ENCODE results near the gene ADSS2.

Gene ADSS2

GRCh38 chr1:244400974-244401373 lies 50.7 kb downstream of the ADSS2 start:
- TF ChIP-seq POLR2AphosphoS5 (IDR thresholded peaks at IDR 0.05; ENCODE audit: low read depth) (no peak), REST (IDR thresholded peaks at IDR 0.05; ENCODE audit: insufficient replicate concordance, low read depth) (no peak), GABPA (IDR thresholded peaks at IDR 0.05; ENCODE audit: low read depth) (no peak), SPI1 (IDR thresholded peaks at IDR 0.05; ENCODE audit: borderline replicate concordance, low read depth) (no peak), CTCF (IDR thresholded peaks at IDR 0.05; ENCODE audit: insufficient read depth, low read length) (no peak)
- Histone ChIP-seq H3K4me3 (replicated peaks; ENCODE audit: insufficient read depth, low read length) (no peak overlapping the region), H3K27ac (replicated peaks) (no peak overlapping the region), H3K27me3 (ENCODE audit: insufficient read depth, poor library complexity, severe bottlenecking) (no peaks in the 10 kb centered on the region)
- no peak for DNase-seq (ENCODE audit: low read depth in 1 of 2, low spot score in 1 of 2)

GRCh38 chr1:244397131-244397530 lies 54.6 kb downstream of the ADSS2 start:
- TF ChIP-seq GABPA (IDR thresholded peaks at IDR 0.05; ENCODE audit: low read depth): no peak
- Histone ChIP-seq H3K27me3 (ENCODE audit: insufficient read depth, poor library complexity, severe bottlenecking) (no peaks in the 10 kb centered on the region), H3K27ac (replicated peaks) (no peak overlapping the region), H3K4me3 (replicated peaks; ENCODE audit: insufficient read depth, low read length) (no peak overlapping the region)
- DNase-seq (ENCODE audit: low read depth in 1 of 2, low spot score in 1 of 2): no peak

GRCh38 chr1:244395965-244396364 lies 55.7 kb downstream of the ADSS2 start:
- no peak overlapping the region for H3K27ac ChIP-seq (replicated peaks)
- H3K27me3 ChIP-seq (ENCODE audit: insufficient read depth, poor library complexity, severe bottlenecking): no peaks in the 10 kb centered on the region
- no peak for TF ChIP-seq POLR2AphosphoS5 (IDR thresholded peaks at IDR 0.05; ENCODE audit: low read depth)
- no peak for TF ChIP-seq GABPA (IDR thresholded peaks at IDR 0.05; ENCODE audit: low read depth)
- no peak for TF ChIP-seq CTCF (IDR thresholded peaks at IDR 0.05; ENCODE audit: insufficient read depth, low read length)
- no peak for TF ChIP-seq REST (IDR thresholded peaks at IDR 0.05; ENCODE audit: insufficient replicate concordance, low read depth)
- no peak for TF ChIP-seq SPI1 (IDR thresholded peaks at IDR 0.05; ENCODE audit: borderline replicate concordance, low read depth)
- DNase-seq (ENCODE audit: low read depth in 1 of 2, low spot score in 1 of 2): no peak
- H3K4me3 ChIP-seq (replicated peaks; ENCODE audit: insufficient read depth, low read length): no peak overlapping the region

GRCh38 chr1:244394826-244395765 lies 56.6 kb downstream of the ADSS2 start:
- no peak overlapping the region for H3K27ac ChIP-seq (replicated peaks)
- H3K4me3 ChIP-seq (replicated peaks; ENCODE audit: insufficient read depth, low read length): no peak overlapping the region
- TF ChIP-seq REST (IDR thresholded peaks at IDR 0.05; ENCODE audit: insufficient replicate concordance, low read depth) (no peak), CTCF (IDR thresholded peaks at IDR 0.05; ENCODE audit: insufficient read depth, low read length) (no peak), POLR2AphosphoS5 (IDR thresholded peaks at IDR 0.05; ENCODE audit: low read depth) (no peak), GABPA (IDR thresholded peaks at IDR 0.05; ENCODE audit: low read depth) (no peak), SPI1 (IDR thresholded peaks at IDR 0.05; ENCODE audit: borderline replicate concordance, low read depth) (no peak)
- no peaks in the 10 kb centered on the region for H3K27me3 ChIP-seq (ENCODE audit: insufficient read depth, poor library complexity, severe bottlenecking)
- no peak for DNase-seq (ENCODE audit: low read depth in 1 of 2, low spot score in 1 of 2)
